PFSK-1 (cell line): ENCODE results near the gene SLC35F1.

Source experiments
- FOXP2 ChIP-seq: optimal IDR thresholded peaks from 2 replicates; pipeline ENCODE3; 2011; ENCODE audit warnings: borderline replicate concordance, control low read depth, inconsistent platforms; ENCODE audit not compliant: insufficient read depth; ENCODE audit errors: extremely low read length, extremely low read depth
- POLR2AphosphoS5 ChIP-seq: IDR thresholded peaks from 2 replicates; pipeline ENCODE4 v1.6.1; 2012; ENCODE audit warnings: low read depth, mild to moderate bottlenecking, control low read depth, low read length, moderate library complexity
- REST ChIP-seq, 2 experiments: IDR thresholded peaks; 2 replicates each; pipeline versions ENCODE4 v1.6.1 to v1.8.0; 2011 to 2012; ENCODE audit warnings: low read depth in 2 of 2, low read length in 2 of 2, control low read depth in 1 of 2, inconsistent platforms in 1 of 2, mild to moderate bottlenecking in 1 of 2, moderate library complexity in 1 of 2; ENCODE audit not compliant: insufficient read depth in 1 of 2
- SIN3A ChIP-seq: IDR thresholded peaks from 2 replicates; pipeline ENCODE4 v1.6.1; 2012; ENCODE audit warnings: mild to moderate bottlenecking, low read length, moderate library complexity, borderline replicate concordance; ENCODE audit not compliant: insufficient read depth
- TAF1 ChIP-seq: IDR thresholded peaks from 2 replicates; pipeline ENCODE4 v1.6.1; 2012; ENCODE audit warnings: low read length, control low read depth, borderline replicate concordance; ENCODE audit not compliant: insufficient read depth

The SLC35F1 gene

DNA sequence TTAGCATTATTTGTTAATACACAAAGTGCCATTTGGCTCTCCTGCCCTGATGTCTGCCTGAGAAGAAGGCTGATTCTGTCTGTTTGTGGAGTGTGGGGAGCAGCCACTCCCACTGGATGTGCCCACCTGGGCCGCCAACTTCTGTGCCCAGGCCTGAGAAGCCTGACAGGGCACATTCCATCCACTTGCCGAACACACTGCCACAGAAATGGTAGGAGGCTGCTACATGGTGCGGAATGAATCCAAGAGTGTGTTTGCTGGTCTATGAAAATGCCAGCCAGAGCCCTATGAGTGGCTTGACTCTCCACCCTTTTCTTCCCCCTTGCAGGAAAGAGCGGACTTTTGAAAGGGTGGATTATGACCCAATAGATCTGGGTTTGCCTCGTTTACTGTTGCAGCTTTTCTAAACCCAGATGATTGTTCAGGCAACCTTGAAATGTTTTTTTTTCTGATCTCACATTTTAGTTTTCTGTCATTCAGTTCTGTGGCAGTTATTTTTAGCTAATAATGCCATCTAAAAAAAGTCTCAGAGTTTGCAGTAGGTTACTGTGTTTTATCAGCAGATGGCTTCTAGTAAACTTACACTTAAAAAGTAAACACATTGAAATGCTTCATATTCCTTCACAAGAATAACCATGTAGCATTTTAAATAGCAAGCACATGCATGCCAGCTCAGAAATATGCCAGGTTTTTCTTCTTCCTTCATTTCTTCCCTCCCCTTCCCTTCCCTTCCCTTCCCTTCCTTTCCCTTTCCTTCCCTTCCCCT lies 196.5 kb downstream of the SLC35F1 start:
- TF ChIP-seq REST (IDR thresholded peaks at IDR 0.05; ENCODE audit: insufficient read depth in 1 of 2, low read depth in 2 of 2, low read length in 2 of 2), result no peak
- TF ChIP-seq SIN3A, result no peak
- TF ChIP-seq TAF1, result no peak
- TF ChIP-seq POLR2AphosphoS5, result no peak
- no peak for TF ChIP-seq FOXP2

DNA sequence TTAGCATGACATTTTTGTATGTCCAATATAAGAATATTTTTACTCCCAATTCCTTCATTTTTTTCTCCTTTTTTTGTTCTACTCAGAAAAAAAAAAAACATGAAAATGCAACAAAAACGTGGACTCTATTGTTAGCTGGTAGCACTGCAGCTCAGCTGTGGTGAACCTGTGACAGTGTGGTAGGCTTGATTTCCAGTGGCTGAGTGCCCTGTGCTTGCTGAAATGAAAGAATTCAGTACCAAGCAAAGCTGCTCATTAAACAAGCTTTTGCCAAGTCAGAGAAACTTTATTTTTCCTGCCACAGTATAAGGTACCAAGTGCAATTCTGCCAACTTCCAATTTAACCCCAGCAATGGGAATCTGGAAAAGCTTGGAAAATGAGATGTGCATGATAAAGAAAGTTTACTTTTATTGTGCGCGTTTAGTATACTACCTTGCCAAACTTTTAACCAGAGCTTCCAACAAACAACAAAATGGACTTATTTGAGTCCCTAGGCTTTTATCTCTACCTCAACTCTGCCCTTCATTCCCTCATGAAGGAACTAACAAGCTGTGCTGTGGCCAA lies 215.2 kb downstream of the SLC35F1 start:
- no peak for TF ChIP-seq POLR2AphosphoS5
- no peak for TF ChIP-seq SIN3A
- TF ChIP-seq TAF1, result no peak
- no peak for TF ChIP-seq FOXP2
- TF ChIP-seq REST (IDR thresholded peaks at IDR 0.05; ENCODE audit: insufficient read depth in 1 of 2, low read depth in 2 of 2, low read length in 2 of 2), result no peak

- TF ChIP-seq SIN3A (no peak), REST (IDR thresholded peaks at IDR 0.05; ENCODE audit: insufficient read depth in 1 of 2, low read depth in 2 of 2, low read length in 2 of 2) (no peak), FOXP2 (no peak), TAF1 (no peak), POLR2AphosphoS5 (no peak)
Observed at GRCh38 chr6:118122801-118123200, 215.7 kb downstream of the SLC35F1 start.

DNA sequence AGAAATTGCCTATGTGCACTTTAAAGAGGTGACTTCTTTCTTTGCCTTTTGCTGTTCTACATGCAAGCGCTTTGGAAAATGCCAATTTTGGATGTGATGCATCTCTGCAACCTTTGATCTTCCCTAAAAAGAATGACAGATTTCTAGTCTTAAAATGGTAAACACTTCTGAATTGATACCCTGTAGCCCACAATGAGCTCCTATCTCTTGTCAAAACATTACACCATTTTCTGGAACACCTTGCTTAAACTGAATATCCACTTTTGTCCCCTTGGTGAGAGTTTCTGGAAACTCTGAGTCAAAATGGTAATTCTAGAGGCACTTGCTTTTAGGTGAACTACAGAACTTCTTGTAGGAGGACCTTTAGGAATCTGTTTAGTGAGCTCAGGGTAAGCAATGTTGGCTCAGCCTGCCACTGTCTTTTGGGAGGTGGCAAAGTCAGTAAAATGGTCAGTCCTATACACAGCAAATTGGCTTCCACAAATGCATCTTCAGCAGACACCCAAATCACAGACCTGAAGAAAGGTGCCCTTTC lies 216.5 kb downstream of the SLC35F1 start:
- TF ChIP-seq SIN3A (no peak), REST (IDR thresholded peaks at IDR 0.05; ENCODE audit: insufficient read depth in 1 of 2, low read depth in 2 of 2, low read length in 2 of 2) (no peak)

GRCh38 chr6:118124851-118125250 lies 217.8 kb downstream of the SLC35F1 start:
- TF ChIP-seq TAF1 (no peak), REST (IDR thresholded peaks at IDR 0.05; ENCODE audit: insufficient read depth in 1 of 2, low read depth in 2 of 2, low read length in 2 of 2) (no peak)
